GM18861 (cell line): ENCODE measurements around the gene WDR83.
A peak's percentile ranks its signal among the peaks of the same experiment; 100 is the strongest.
"Not testable (repeated sequence)": the region's sequence is repeated elsewhere in the genome, so short reads cannot be mapped to it uniquely, and the experiment has no call there.

Source experiments
- ATAC-seq: cut with Tn5 transposase; IDR thresholded peaks from one replicate; pipeline ENCODE4 v1.9.1; 2021; ENCODE audit not compliant: unreplicated experiment

Gene WDR83, protein sequence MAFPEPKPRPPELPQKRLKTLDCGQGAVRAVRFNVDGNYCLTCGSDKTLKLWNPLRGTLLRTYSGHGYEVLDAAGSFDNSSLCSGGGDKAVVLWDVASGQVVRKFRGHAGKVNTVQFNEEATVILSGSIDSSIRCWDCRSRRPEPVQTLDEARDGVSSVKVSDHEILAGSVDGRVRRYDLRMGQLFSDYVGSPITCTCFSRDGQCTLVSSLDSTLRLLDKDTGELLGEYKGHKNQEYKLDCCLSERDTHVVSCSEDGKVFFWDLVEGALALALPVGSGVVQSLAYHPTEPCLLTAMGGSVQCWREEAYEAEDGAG

DNA sequence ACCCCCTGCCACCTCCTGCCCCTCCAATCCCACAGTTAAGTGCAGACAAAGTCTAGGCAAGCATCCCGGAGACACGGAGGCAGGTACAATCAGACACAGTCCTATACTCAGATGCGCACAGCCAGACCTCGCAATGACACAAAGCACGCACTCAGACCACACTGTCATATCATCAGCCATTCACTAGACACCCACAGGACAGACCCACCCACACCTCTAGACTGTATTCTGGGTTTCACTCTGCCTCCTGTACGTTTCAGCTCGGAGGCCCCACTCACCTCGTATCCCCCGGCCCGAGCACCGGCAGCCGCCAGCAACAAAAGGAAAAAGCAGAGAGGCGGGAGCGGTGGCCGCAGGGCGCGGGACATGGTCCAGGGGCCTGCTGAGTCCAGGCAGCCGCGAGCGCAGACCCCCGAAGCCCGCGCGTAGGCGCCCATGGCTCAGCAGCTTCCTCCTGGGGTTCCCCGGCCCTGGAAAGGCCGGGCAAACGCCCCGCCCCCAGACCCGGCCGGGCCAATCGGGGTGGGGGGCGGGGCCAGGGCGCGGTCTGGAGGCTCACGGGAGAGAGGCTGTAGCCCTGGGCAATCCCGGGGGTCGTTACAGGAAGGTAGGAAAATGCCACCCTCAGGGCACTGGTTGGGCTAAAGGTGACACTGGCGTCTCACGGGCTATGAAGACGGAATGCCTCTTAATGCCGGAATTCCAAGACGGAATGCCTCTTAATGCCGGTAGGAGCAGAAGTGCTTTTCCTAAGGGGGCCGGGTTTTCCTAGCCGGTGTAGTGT, at the start of gene WDR83, which contains the start of gene MAN2B1:
Gene WDR83, plus strand, starts transcription at position 543 of the 784 bp plus-strand sequence. CDS start 2,984 bp downstream, outside the sequence.
Gene MAN2B1, minus strand, starts transcription at position 478 of the 784 bp plus-strand sequence. Its CDS starts 41 bp downstream, at position 437.
- peak; percentile 37 for ATAC-seq

DNA sequence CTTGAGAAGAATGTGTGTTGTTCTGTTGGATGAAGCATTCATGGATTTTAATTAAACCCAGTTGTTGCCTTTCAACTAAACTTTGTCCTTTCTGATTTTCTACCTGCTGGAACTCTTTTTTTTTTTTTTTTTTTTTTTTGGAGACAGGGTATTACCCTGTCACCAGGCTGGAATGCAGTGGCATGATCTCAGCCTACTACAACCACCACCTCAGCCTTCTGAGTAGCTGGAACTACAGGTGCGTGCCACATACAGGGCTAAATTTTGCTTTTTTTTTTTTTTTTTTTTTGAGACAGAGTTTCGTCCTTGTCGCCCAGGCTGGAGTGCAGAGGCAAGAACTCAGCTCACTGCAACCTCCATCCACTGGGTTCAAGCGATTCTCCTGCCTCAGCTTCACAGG, 49.0 kb upstream of the WDR83 start:
- ATAC-seq = no peak

DNA sequence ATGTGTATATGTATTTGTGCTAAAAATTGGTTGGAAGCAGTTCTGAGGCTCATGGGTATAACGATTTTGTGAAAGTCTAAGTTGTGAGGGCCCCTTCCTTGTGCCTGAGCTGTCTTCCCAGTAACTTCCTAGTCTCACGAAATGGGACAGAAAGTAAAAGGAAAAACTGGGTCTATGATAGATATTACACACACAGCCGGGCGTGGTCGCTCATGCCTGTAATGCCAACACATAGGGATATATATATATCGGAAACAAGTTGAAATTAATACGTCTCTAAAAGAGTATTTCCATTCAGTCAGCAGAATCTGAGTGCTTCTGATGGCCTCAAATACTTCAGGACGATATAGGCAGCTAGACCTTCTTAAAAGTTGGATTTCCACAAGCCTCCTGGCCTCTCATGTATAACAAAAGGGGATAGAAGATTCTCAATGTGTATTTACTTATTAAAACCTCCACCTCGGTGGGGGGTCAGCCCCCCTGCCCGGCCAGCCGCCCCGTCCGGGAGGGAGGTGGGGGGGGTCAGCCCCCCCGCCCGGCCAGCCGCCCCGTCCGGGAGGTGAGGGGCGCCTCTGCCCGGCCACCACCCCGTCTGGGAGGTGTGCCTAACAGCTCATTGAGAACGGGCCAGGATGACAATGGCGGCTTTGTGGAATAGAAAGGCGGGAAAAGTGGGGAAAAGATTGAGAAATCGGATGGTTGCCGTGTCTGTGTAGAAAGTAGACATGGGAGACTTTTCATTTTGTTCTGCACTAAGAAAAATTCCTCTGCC, 45.2 kb upstream of the WDR83 start:
- not testable (repeated sequence) for ATAC-seq

DNA sequence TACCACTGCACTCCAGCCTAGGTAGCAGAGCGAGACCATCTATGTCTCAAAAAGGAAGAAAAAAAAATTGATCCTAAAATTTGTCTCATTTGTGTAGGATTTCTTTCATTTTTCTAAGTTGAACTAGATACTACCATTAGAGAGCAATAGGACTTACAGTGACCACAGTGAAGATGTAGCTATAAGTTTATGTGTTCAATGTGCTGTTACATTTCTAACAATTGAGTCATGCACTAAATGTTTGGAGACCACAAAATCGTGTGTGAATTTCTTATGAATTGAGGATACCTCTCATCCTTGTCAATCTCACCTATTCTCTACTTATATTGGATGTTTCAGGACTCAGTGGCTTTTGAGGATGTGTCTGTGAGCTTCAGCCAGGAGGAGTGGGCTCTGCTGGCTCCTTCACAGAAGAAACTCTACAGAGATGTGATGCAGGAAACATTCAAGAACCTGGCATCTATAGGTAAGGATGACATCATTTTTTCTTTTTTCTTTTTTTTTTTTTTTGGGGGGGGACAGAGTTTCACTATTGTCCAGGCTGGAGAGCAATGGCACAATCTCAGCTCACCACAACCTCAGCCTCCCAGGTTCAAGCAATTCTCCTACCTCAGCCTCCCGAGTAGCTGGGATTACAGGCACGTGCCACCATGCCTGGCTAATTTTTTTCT, 43.1 kb upstream of the WDR83 start:
- ATAC-seq = no peak

DNA sequence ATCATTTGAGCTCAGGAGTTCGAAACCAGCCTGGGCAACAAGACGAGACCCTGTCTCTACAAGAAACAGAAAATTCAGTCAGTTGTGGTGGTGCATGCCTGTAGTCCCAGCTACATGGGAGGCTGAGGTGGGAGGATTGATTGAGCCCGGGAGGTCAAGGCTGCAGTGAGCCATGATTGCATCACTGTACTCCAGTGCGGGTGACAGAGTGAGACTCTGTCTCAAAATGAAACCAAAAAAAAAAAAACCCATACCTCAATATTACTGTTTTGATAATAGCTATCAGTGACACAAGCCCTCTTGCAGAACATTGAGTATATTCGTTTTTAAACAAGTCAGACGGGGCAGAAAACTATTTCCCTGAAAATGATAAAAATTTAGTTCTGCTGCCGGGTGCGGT, 39.6 kb upstream of the WDR83 start:
- no peak for ATAC-seq

DNA sequence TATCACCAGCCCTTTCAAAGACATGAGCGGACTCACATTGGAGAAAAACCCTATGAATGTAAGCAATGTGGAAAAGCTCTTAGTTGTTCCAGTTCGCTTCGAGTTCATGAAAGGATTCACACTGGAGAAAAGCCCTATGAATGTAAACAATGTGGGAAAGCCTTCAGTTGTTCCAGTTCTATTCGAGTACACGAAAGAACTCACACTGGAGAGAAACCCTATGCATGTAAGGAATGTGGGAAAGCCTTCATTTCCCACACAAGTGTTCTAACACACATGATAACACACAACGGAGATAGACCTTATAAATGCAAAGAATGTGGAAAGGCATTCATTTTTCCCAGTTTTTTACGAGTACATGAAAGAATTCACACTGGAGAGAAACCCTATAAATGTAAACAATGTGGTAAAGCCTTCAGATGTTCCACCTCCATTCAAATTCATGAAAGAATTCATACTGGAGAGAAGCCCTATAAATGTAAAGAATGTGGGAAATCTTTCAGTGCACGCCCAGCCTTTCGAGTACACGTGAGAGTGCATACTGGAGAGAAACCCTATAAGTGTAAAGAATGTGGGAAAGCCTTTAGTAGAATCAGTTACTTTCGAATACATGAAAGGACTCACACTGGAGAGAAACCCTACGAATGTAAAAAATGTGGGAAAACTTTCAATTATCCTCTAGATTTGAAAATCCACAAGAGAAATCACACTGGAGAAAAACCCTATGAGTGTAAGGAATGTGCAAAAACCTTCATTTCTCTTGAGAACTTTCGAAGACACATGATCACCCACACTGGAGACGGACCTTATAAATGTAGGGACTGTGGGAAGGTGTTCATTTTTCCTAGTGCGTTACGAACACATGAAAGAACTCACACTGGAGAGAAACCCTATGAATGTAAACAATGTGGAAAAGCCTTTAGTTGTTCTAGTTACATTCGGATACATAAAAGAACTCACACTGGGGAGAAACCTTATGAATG, 38.3 kb upstream of the WDR83 start:
- ATAC-seq = no peak

DNA sequence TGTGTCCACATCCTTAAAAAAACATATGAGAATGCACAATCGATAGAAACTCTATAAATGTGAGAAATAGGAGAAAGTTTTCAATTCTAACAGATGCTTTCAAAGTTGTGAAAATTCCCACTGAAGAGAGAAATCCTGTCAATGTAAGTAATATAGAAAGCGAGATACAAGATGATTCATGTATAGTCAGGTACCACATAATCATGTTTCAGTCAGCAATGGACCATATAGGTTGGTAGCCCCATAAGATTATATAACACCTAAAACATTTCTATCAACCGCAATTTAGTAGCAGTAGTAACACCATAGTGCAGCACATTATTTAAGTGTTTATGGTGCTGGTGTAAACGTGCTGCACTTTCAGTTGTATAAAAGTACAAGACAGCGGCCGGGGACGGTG, 37.4 kb upstream of the WDR83 start:
- ATAC-seq = no peak

DNA sequence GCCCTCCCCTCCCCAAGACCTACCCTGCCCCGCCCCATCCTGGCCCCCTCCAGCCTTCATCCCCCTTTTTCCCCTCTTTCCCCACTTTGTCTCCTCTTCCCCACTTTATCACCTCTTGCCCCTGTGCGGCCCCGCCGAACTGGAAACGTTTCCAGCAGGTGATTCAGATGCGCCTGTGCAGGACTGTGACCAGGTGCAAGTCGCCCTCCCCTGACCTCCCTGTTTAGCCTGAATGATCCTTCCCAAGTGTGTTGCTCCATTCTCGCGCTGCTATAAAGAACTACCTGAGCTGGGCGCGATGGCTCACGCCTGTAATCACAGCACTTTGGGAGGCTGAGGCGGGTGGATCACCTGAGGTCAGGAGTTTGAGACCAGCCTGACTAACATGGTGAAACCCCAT, 30.0 kb upstream of the WDR83 start:
- ATAC-seq = no peak

DNA sequence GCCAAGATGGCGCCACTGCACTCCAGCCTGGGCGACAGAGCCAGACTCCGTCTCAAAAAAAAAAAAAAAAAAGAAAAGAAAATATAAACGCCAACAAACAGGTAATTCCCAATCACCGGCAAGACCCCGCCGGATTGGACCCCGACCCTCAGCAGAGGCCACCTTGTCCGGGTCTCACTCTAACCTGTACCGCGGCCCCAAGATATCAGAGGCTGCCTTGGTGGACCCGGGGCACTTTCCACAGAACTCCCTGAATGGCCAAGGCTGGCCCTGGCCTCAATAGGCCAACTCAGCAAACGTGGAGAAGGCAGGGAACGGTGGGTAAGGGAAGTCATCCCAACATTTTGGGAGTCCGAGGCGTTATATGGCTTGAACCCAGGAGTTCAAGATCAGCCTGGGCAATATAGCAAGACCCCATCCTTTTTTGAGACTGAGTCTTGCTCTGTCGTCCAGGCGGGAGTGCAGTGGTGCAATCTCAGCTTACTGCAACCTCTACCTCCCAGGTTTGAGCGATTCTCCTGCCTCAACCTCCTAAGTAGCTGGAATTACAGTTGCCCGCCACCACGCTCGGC, 27.9 kb upstream of the WDR83 start:
- no peak for ATAC-seq

DNA sequence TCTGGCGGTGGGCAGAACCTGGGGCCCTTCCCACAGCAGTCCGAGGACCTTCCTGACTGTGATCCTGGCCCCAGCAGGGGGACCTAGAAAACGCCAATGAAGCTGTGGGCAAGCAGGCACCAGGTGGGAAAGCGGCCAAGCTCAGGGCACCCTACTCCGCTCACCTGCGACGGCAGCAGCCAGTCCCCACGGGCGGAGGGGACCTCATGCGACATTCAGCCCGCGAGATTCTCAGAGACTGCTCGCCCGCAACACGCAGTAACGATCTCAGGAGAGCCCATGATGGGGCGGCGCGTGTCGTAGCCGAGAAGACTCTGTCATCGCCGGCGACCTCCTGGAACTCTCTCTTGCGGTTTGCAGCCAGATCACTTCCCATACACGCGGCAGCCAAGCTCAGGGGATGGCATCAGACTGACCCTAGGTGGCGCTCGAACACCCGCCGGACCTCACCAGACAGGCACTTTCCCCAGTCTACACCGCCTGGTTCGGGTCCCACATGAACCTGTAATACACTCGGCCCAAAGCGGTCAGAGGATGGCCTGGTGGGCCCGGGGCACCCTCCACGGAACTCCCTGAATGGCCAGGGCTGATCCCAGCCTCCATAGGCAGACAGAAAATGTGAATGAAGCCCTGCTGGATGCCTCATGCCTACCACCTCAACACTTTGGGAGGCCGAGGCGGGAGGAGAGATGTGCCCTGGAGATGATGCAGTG, 26.6 kb upstream of the WDR83 start:
- ATAC-seq = no peak

DNA sequence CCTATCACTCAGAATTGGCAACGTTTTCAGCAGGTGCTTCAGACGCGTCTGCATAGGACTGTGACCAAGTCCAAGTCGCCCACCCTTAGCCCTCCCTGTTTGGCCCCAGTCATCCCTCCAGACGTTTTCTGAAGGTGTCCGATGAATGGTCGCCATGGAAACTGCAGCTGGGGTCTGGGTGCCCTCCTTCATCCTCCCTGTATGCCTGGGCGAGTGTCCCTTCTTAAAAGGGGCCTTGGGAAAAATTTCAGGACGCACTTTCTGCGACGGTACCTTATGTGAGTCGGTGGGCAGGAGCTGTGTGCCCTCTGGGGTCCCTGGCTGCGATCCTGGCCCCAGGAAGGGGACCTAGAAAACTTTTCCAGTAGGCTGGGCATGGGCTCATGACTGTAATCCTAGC, 25.2 kb upstream of the WDR83 start:
- ATAC-seq = no peak

DNA sequence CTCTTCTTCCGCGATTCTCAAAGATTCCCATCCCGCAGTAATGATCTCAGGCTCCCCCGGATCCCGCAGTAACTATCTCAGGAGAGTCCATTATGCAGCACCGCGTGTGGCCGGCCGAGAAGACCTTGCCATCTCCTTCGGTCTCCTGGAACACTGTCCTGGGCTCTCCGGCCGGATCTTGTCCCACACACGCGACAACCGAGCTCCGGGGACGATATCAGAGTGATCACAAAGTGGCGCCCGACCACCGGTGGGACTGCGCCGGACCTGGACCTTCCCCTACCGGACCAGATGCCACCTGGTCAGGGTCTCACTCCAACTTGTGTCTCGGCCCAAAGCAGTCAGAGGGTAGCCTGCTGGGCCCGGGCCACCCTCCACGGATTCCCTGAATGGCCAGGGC, 24.1 kb upstream of the WDR83 start:
- no peak for ATAC-seq

DNA sequence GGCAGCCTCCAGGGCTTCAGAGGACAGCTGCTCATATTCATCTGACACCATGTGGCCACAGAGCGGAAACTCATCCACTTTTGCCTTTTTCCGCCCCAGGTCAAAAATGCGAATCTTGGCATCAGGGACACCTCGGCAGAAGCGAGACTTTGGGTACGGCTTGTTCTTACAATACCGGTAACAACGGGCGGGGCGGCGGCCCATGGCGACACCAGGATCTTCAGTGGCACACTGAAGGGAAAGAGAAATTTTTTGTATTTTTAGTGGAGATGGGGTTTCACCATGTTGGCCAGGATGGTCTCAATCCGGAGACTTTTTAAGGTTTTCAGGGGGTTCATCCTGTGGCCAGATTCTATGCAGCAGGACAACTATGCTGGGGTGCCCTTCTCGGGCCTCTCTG, 22.9 kb upstream of the WDR83 start:
- ATAC-seq = not testable (repeated sequence)

DNA sequence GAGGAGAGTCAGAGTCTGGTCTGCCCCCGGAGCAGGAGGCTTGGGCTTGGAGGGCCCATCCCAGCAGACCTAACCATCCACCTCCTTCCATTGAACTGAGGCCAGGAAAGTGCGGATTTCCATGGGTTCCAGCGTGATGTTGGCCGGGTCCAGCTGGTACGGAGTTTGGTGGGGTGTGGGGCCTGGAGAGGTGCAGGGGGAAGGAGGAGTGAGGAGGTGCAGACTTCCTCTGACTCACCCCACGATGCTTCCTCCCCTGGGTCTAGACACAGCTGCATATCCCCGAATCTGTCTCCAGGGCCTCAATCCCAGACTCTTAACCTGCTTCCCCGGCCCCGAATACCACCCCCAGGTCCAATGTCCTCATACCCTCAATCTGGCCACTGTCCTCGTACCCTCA, 20.1 kb upstream of the WDR83 start:
- ATAC-seq = no peak

DNA sequence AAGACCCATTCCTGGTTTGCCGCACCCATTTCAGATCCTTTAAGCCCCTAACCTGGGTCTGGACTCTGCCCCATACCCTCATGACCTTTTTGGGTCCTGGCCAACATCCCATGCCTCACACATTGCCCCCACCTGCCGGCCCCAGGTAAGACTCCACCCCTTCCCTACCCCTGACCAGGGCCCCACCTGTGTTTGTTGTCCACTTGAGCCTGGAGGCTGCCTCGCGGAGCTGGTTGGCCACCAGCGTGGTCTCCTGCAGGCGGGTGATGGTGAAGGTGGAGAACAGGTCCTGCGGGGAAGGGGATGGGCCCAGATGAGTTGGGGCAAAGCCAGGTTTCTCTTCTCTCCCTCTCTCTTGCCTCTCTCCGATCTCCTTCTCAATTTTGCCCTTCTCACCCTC, 19.6 kb upstream of the WDR83 start:
- no peak for ATAC-seq

DNA sequence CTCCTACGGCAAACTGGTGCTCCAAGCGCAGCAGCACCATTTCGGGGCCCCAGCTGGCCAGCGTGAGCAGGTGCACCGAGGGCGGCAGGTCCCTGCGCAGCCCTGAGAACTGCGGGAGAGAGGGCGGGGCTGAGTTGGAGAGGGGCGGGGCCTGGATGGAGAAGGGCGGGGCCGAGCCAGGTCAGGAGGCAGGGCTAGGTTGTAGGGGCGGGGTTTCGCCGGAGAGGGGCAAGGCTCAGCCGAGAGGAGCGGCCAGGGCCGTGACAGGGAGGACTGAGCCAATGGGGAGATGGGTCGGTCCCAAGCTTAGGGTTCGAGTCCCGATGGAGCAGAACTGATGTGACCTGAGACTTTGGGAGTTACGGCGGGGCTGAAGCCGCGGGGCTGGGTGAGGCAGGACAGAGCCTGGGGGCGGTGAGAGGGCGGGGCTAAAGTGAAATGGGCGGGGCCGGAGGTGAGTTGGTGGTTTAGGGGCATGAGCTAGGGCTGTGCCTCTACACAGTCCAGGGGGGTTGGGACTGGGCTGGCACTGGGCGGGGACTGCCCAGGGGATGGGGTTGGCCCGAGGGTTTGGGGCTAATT, 19.0 kb upstream of the WDR83 start:
- no peak for ATAC-seq

DNA sequence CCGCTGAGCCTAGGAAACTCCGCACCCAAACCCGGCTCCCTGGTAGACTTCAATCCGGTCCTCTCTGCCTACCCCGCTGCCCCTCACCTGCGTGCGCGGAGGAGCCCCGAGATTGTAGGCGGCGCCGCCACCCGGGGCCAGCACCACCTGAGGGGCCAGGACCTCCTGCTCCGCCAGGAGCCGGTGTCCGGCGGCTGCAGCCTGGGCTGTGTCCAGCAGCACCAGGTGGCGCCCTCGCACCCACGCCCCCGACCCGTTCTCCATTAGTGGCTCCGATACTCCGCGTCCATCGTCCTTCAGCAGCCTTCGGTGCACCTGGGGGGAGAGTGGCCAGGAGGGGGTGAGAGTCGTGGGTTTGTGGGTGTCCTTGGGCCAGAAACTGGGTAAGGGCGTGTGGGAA, 18.5 kb upstream of the WDR83 start:
- no peak for ATAC-seq

DNA sequence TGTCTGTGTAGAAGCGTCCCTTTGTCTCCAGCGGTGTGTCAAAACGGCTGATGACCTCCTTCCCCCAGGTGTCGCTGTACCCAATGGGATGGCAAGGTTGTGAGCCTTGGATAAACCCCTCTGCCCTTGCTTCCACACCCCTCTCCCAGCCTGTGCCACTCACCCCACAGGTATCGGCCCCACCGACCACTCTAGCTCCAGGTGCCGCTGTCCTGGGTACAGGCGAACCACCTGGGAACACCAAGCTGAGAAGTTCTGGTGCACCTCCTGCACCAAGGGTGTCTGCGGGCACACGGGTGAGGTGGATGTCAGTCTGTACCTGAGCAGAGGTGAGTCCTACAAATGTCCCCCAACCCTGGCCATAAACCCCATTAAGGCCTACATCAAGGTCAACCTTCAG, 16.7 kb upstream of the WDR83 start:
- no peak for ATAC-seq

DNA sequence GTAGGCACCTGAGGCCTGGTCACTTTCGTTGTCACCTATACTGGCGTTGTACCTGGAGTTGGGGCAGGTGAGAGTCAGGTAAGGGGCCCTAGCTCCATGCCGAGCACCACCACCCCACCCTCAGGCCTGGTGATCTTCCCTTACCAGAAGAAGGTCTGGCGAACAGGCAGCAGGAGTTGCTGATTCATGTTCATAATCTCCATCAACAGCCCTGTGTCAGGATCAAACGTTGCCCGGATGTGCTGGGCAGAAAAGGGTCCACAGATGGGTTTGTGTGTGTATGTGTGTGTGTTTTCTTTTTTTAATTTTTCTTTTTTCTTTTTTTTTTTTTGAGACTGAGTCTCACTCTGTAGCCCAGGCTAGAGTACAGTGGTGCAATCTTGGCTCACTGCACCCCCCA, 14.4 kb upstream of the WDR83 start:
- ATAC-seq = no peak
